ENCODE results near the gene NDUFB11. TPM values are rescaled to one million over a fixed set of nuclear protein-coding genes. Genes with fewer than 3 reads are reported as not detected.

The NDUFB11 gene
- total and polyA plus RNA-seq, 9 of the 15 experiments (the other 6 are each of a cell fraction or from before 2014, with no cell fraction given): 20.9 to 269 (median 86.8) TPM

DNA sequence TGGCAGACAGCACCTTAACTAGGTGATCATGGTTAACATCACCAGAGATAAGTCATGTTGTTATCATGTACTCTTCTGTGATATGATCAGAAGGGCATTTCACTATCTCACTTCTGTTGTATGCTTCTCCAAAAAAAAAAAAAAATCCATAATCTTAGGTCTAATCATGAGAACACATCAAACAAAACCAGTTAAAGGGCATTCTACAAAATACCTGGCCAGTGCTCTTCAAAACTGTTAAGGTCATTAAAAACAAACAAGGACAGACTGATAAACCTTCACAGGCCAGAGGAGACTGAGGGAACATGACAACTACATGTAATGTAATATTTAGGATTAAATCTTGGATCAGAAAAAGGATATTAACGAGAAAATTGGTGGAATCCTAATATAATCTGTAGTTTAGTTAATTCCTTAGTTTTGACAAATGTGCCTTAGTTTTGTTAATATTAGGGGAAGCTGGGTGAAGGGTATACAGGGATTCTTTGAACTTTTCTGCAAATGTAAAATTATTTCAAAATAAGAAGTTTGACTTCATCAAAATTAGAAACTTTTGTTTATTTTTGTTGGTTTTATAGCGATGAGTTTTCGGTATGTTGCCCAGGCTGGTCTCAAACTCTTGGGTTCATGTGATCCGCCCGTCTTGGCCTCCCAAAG, 18.6 kb upstream of the NDUFB11 start (continued):
- TF ChIP-seq DEAF1 (CRISPR knock-in tag; IDR thresholded peaks at IDR 0.05) (no peak), ARID1B (IDR thresholded peaks at IDR 0.05) (no peak), FIP1L1 (IDR thresholded peaks at IDR 0.05; ENCODE audit: low read depth, low read length, poor library complexity, severe bottlenecking) (no peak), KAT7 (CRISPR knock-in tag; IDR thresholded peaks at IDR 0.05; ENCODE audit: borderline replicate concordance) (no peak), TAF9B (IDR thresholded peaks at IDR 0.05; ENCODE audit: partially characterized antibody) (no peak), ZBTB8A (IDR thresholded peaks at IDR 0.05; ENCODE audit: partially characterized antibody) (no peak), PHB2 (IDR thresholded peaks at IDR 0.05; ENCODE audit: low read depth) (no peak), NFRKB (IDR thresholded peaks at IDR 0.05; ENCODE audit: low read depth) (no peak), TCF7 (IDR thresholded peaks at IDR 0.05; ENCODE audit: borderline replicate concordance) (no peak)

DNA sequence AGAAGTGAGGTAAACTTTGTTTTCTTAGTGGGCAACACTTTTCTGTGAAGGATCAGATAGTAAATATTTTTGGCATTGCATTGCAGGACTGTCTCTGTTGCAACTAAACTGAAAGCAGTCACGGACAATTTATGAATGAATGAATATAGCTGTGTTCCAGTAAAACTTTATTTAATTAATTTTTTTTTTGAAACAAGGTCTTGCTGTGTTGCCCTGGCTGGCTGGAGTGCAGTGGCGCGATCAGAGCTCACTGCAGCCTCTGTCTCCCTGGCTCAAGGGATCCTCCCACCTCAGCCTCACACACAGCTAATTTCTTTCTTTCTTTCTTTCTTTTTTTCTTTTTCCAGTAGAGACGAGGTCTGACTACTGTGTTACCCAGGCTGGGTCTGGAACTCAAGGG, 16.3 kb upstream of the NDUFB11 start:
- no TSS peak for BruUV-seq (replicated peaks)
- no peak for FAIRE-seq
- Histone ChIP-seq H3K27me3 (ENCODE audit: control insufficient read depth in 2 of 2, insufficient read depth in 2 of 2, low read length in 2 of 2) (no peaks in the 10 kb centered on the region), H3K79me2 (ENCODE audit: control insufficient read depth, insufficient read depth, low read length) (peaks cover 55% of the 10 kb centered on the region), H3K36me3 (ENCODE audit: control insufficient read depth, insufficient read depth, low read length) (peaks cover 35% of the 10 kb centered on the region), H3K9me1 (ENCODE audit: control insufficient read depth, insufficient read depth, low read length) (no peaks in the 10 kb centered on the region), H3K9me3 (replicated peaks; ENCODE audit: control insufficient read depth, insufficient read depth, low read depth, low read length) (no peaks in the 10 kb centered on the region), H3K4me2 (ENCODE audit: insufficient read depth, low read length) (no peak overlapping the region), H2AFZ (ENCODE audit: low read depth, low read length) (no peak overlapping the region), H3K9ac (ENCODE audit: insufficient read depth in 1 of 2, low read depth in 2 of 2, low read length in 2 of 2) (no peak overlapping the region), H3K4me1 (replicated peaks in 1 of 2; ENCODE audit: control insufficient read depth in 2 of 2, insufficient read depth in 2 of 2, low read length in 2 of 2) (peaks cover 0 to 5% of the 10 kb centered on the region in 2 experiments; a peak in 2 of 5 replicates), H3K4me3 (no peak overlapping the region), H3K27ac (ENCODE audit: extremely low read depth, low read depth, low read length) (no peak overlapping the region), H4K20me1 (replicated peaks; ENCODE audit: control insufficient read depth, insufficient read depth, low read length) (no peaks in the 10 kb centered on the region)
- CTCF ChIA-PET (ENCODE audit: low intra/inter-chr PET ratio): no interaction called here
- WGBS (ENCODE audit: insufficient coverage, low coverage, missing lambda C conversion rate): 86% methylated on average over 3 of the region's 4 CpGs
- no peak for DNase-seq (ENCODE audit: extremely low read depth in 1 of 4, low spot score in 3 of 4)
- in situ Hi-C loops (cut with MboI) (no loop called here), intact Hi-C loops (cut with micrococcal nuclease) (no loop called here)
- ATAC-seq: no peak
- TF ChIP-seq ZMIZ1 (IDR thresholded peaks at IDR 0.05; ENCODE audit: low read depth in 2 of 2, low read length in 2 of 2) (no peak), EP300 (IDR thresholded peaks at IDR 0.05; ENCODE audit: low read length) (no peak), SIN3A (IDR thresholded peaks at IDR 0.05; ENCODE audit: borderline replicate concordance in 2 of 2, control insufficient read depth in 1 of 2, low read depth in 2 of 2, low read length in 2 of 2) (no peak)
- POLR2A ChIA-PET: interaction anchor here (0.7 kb wide), 1 partner anchor 16 kb away, joined by 4 read pairs; the partner anchor contains the start of gene RBM10
